Neural progenitor cell (in vitro differentiated cells): ENCODE results near the gene SMG9. TPM values are rescaled to one million over a fixed set of nuclear protein-coding genes. Genes with fewer than 3 reads are reported as not detected.
A peak's percentile ranks its signal among the peaks of the same experiment; 100 is the strongest.

ENCODE experiments used
- DNase-seq: peaks from one replicate; pipeline ENCODE4 v3.0.0-alpha.2; 2016; ENCODE audit warnings: low spot score
- H2AFZ ChIP-seq: fragments of 200-600 bp; sonication (generic); replicated peaks from 2 replicates; pipeline ENCODE4 v1.6.1; 2016; ENCODE audit warnings: antibody characterized with exemption
- H3F3A ChIP-seq: fragments of 200-600 bp; sonication (generic); 2 replicates; pipeline ENCODE4 v1.6.1; 2016; ENCODE audit warnings: antibody characterized with exemption, low read depth
- H3K27ac ChIP-seq: fragments of 200-600 bp; sonication (generic); 2 replicates; pipeline ENCODE4 v1.5.1; 2016; ENCODE audit warnings: mild to moderate bottlenecking
- H3K27me3 ChIP-seq: fragments of 200-600 bp; sonication (generic); 2 replicates; pipeline ENCODE4 v1.6.1; 2016; ENCODE audit warnings: mild to moderate bottlenecking, moderate library complexity
- H3K36me3 ChIP-seq: fragments of 200-600 bp; sonication (generic); 2 replicates; pipeline ENCODE4 v1.5.1; 2016
- H3K4me1 ChIP-seq: fragments of 200-600 bp; sonication (generic); 2 replicates; pipeline ENCODE4 v1.6.1; 2016; ENCODE audit warnings: mixed run types
- H3K4me2 ChIP-seq: fragments of 200-600 bp; sonication (generic); 2 replicates; pipeline ENCODE4 v1.6.1; 2016
- H3K4me3 ChIP-seq: fragments of 200-600 bp; sonication (generic); 2 replicates; pipeline ENCODE4 v1.5.1; 2016
- H3K79me2 ChIP-seq: fragments of 200-600 bp; sonication (generic); 2 replicates; pipeline ENCODE4 v1.6.1; 2016; ENCODE audit warnings: low read depth
- H3K9ac ChIP-seq: fragments of 200-600 bp; sonication (generic); 2 replicates; pipeline ENCODE4 v1.6.1; 2016
- H3K9me3 ChIP-seq: fragments of 200-600 bp; sonication (generic); 2 replicates; pipeline ENCODE4 v1.5.1; 2016; ENCODE audit warnings: low read depth
- H4K20me1 ChIP-seq: fragments of 200-600 bp; sonication (generic); 2 replicates; pipeline ENCODE4 v1.6.1; 2016; ENCODE audit warnings: low read depth
- H3K27ac Mint-ChIP-seq: 3 replicates; pipeline ENCODE4 v1.8.0; 2021; ENCODE audit warnings: mixed read lengths
- H3K27me3 Mint-ChIP-seq: 2 replicates; pipeline ENCODE4 v1.8.0; 2022; ENCODE audit warnings: low read depth, mild to moderate bottlenecking, inconsistent platforms, moderate library complexity, mixed read lengths; ENCODE audit not compliant: insufficient read depth
- H3K36me3 Mint-ChIP-seq: 3 replicates; pipeline ENCODE4 v1.8.0; 2021; ENCODE audit warnings: mixed read lengths
- H3K4me1 Mint-ChIP-seq: 3 replicates; pipeline ENCODE4 v1.8.0; 2021; ENCODE audit warnings: mixed read lengths
- H3K4me3 Mint-ChIP-seq: 3 replicates; pipeline ENCODE4 v1.8.0; 2021; ENCODE audit warnings: mild to moderate bottlenecking, moderate library complexity, mixed read lengths
- H3K9me3 Mint-ChIP-seq: 3 replicates; pipeline ENCODE4 v1.8.0; 2020; ENCODE audit warnings: mixed read lengths
- CTCF ChIP-seq: fragments of 200-600 bp; sonication (generic); IDR thresholded peaks from 2 replicates; pipeline ENCODE4 v1.5.1; 2017; ENCODE audit warnings: antibody characterized with exemption, mild to moderate bottlenecking
- EZH2 ChIP-seq: fragments of 200-600 bp; sonication (generic); IDR thresholded peaks from 2 replicates; pipeline ENCODE4 v1.6.1; 2017; ENCODE audit warnings: antibody characterized with exemption, mild to moderate bottlenecking, moderate library complexity
- EZH2phosphoT487 ChIP-seq: fragments of 200-600 bp; sonication (generic); IDR thresholded peaks from 2 replicates; pipeline ENCODE4 v1.6.1; 2017; ENCODE audit warnings: antibody characterized with exemption
- total RNA-seq: library from RNA; depleted of rRNA; stranded (reverse); fragments of >200 nt; gene quantifications from 2 replicates; pipeline ENCODE4 v1.2.3, GENCODE V29; 2015; ENCODE audit warnings: low replicate concordance

SMG9 gene
- total RNA-seq, 1 donor from 2014 or later, result 33.4 TPM

GRCh38 chr19:43782311-43782660 is 27.5 kb upstream of the SMG9 start:
- peak overlapping the region; percentile 12 for H3K4me3 Mint-ChIP-seq
- no peak for DNase-seq
- Histone ChIP-seq H2AFZ (no peak overlapping the region), H3K36me3 (no peaks in the 10 kb centered on the region), H3K4me3 (no peak overlapping the region), H4K20me1 (no peaks in the 10 kb centered on the region), H3F3A (peaks cover 6% of the 10 kb centered on the region), H3K27ac (no peak overlapping the region), H3K79me2 (no peaks in the 10 kb centered on the region), H3K4me2 (no peak overlapping the region), H3K4me1 (peaks cover 8% of the 10 kb centered on the region), H3K9me3 (no peaks in the 10 kb centered on the region), H3K9ac (no peak overlapping the region), H3K27me3 (peaks cover 4% of the 10 kb centered on the region)
- peaks cover 16% of the 10 kb centered on the region for H3K27me3 Mint-ChIP-seq
- H3K4me1 Mint-ChIP-seq, result peaks cover 28% of the 10 kb centered on the region
- no peak overlapping the region for H3K27ac Mint-ChIP-seq
- no peak for TF ChIP-seq CTCF
- TF ChIP-seq EZH2phosphoT487, result no peak
- no peak for TF ChIP-seq EZH2
- H3K9me3 Mint-ChIP-seq, result no peaks in the 10 kb centered on the region
- no peaks in the 10 kb centered on the region for H3K36me3 Mint-ChIP-seq

- H3K27me3 Mint-ChIP-seq, result peaks cover 16% of the 10 kb centered on the region
These were observed 27.0 kb upstream of the SMG9 start for GRCh38 chr19:43781630-43782310.

GRCh38 chr19:43780706-43781525 is 26.2 kb upstream of the SMG9 start, which contains the start of gene KCNN4:
TSS of gene KCNN4 (minus strand) at chr19:43780973. CDS start at chr19:43780861, 112 bp downstream.
- Histone ChIP-seq H3K4me1 (peaks cover 8% of the 10 kb centered on the region), H3K4me3 (no peak within 1 kb of the TSS), H3K27me3 (peaks cover 15% of the 10 kb centered on the region), H3K9ac (no peak within 1 kb of the TSS), H3K27ac (no peak within 1 kb of the TSS), H3K36me3 (no peaks in the 10 kb centered on the region), H4K20me1 (no peaks in the 10 kb centered on the region), H3K79me2 (no peaks in the 10 kb centered on the region), H2AFZ (no peak within 1 kb of the TSS), H3F3A (peaks cover 6% of the 10 kb centered on the region), H3K4me2 (no peak within 1 kb of the TSS), H3K9me3 (no peaks in the 10 kb centered on the region)
- TF ChIP-seq EZH2 (no peak), EZH2phosphoT487 (no peak), CTCF (no peak)
- DNase-seq, result no peak
- H3K9me3 Mint-ChIP-seq, result no peaks in the 10 kb centered on the region
- H3K36me3 Mint-ChIP-seq, result no peaks in the 10 kb centered on the region
- peak within 1 kb of the TSS; percentile 24 for H3K4me3 Mint-ChIP-seq
- H3K27ac Mint-ChIP-seq, result peak within 1 kb of the TSS; percentile 47
- H3K4me1 Mint-ChIP-seq, result peaks cover 36% of the 10 kb centered on the region
- H3K27me3 Mint-ChIP-seq, result peaks cover 23% of the 10 kb centered on the region

More at GRCh38 chr19:43781630-43782310, 27.0 kb upstream of the SMG9 start:
- H2AFZ ChIP-seq, result no peak overlapping the region
- H3K4me1 ChIP-seq, result peaks cover 8% of the 10 kb centered on the region
- TF ChIP-seq EZH2phosphoT487 (no peak), EZH2 (no peak), CTCF (no peak)
- no peaks in the 10 kb centered on the region for H3K79me2 ChIP-seq
- H3K27me3 ChIP-seq, result peaks cover 6% of the 10 kb centered on the region
- Mint-ChIP-seq H3K4me1 (peaks cover 32% of the 10 kb centered on the region), H3K9me3 (no peaks in the 10 kb centered on the region), H3K4me3 (peak overlapping the region; percentile 12), H3K36me3 (no peaks in the 10 kb centered on the region), H3K27ac (peak overlapping the region; percentile 47)
- no peaks in the 10 kb centered on the region for H4K20me1 ChIP-seq
- peaks cover 6% of the 10 kb centered on the region for H3F3A ChIP-seq
- H3K4me3 ChIP-seq, result no peak overlapping the region
- H3K36me3 ChIP-seq, result no peaks in the 10 kb centered on the region
- no peak overlapping the region for H3K4me2 ChIP-seq
- H3K27ac ChIP-seq, result no peak overlapping the region
- no peaks in the 10 kb centered on the region for H3K9me3 ChIP-seq
- H3K9ac ChIP-seq, result no peak overlapping the region
- no peak for DNase-seq
